A673 (cell line): ENCODE results near the gene ADM5.

Experiments used
- CTCF ChIP-seq: fragments of 300-800, 200-600 bp; sonication (generic); conservative IDR thresholded peaks from 2 replicates; pipeline ENCODE4 v1.5.1; 2017; ENCODE audit warnings: low read depth, mild to moderate bottlenecking, antibody characterized with exemption, low read length, moderate library complexity, mixed read lengths
- EZH2 ChIP-seq: fragments of 200-600 bp; sonication (generic); IDR thresholded peaks from 2 replicates; pipeline ENCODE4 v1.6.1; 2017; ENCODE audit warnings: borderline replicate concordance, low read depth, mild to moderate bottlenecking, mixed read lengths, antibody characterized with exemption, low read length; ENCODE audit not compliant: poor library complexity, severe bottlenecking

GRCh38 chr19:49718511-49718910 lies 29.1 kb downstream of the ADM5 start:
- no peak for TF ChIP-seq CTCF
- TF ChIP-seq EZH2: no peak
